Bone marrow (tissue), 2 donors: ENCODE measurements around the gene SUSD3.
"Not testable (repeated sequence)": the region's sequence is repeated elsewhere in the genome, so short reads cannot be mapped to it uniquely, and the experiment has no call there.

Experiments used
- DNase-seq, 2 donors: peaks; one replicate each; lab custom pipeline; 2025; lab: John Stamatoyannopoulos, UW

Gene SUSD3

GRCh38 chr9:93112116-93112863 is 53.8 kb downstream of the SUSD3 start:
- DNase-seq = no peak

GRCh38 chr9:93112864-93113389 is 54.4 kb downstream of the SUSD3 start:
- DNase-seq = no peak

GRCh38 chr9:93114169-93114983 is 55.9 kb downstream of the SUSD3 start:
- no peak for DNase-seq

GRCh38 chr9:93114984-93115335 is 56.5 kb downstream of the SUSD3 start:
- no peak for DNase-seq

GRCh38 chr9:93115486-93116071 is 57.1 kb downstream of the SUSD3 start:
- DNase-seq = peak in 1 of 2 donors; percentile 50

GRCh38 chr9:93116072-93116961 is 57.8 kb downstream of the SUSD3 start:
- peak; percentile 50 to 60 for DNase-seq

GRCh38 chr9:93117521-93117920 is 59.0 kb downstream of the SUSD3 start:
- DNase-seq = not testable (repeated sequence)

GRCh38 chr9:93117924-93118862 is 59.7 kb downstream of the SUSD3 start:
- DNase-seq = no peak

- no peak for DNase-seq
Measured at GRCh38 chr9:93118863-93119702, 60.6 kb downstream of the SUSD3 start.

- DNase-seq = no peak
Measured at GRCh38 chr9:93119703-93119952, 61.1 kb downstream of the SUSD3 start.

- peak; percentile 63 to 79 for DNase-seq
Measured at GRCh38 chr9:93119953-93120845, 61.7 kb downstream of the SUSD3 start.

GRCh38 chr9:93120846-93121315 is 62.4 kb downstream of the SUSD3 start:
- DNase-seq = no peak

- no peak for DNase-seq
Measured at GRCh38 chr9:93121316-93122241, 63.1 kb downstream of the SUSD3 start.

GRCh38 chr9:93122721-93123221 is 64.3 kb downstream of the SUSD3 start:
- no peak for DNase-seq

GRCh38 chr9:93123561-93124283 is 65.2 kb downstream of the SUSD3 start:
- DNase-seq = no peak

- DNase-seq = no peak
Measured at GRCh38 chr9:93124793-93125192, 66.3 kb downstream of the SUSD3 start.
